Upper lobe of left lung (tissue), 4 donors: ENCODE data around the gene HOMER1.

Experiments used
- CTCF ChIP-seq, 6 experiments: fragments of 450-650 bp in 4 of 6; fragments of 200-600 bp in 2 of 6; sonication (generic) in 2 of 6; IDR thresholded peaks; one replicate each; pipeline ENCODE4 v1.5.1; 2016 to 2019; ENCODE audit warnings: antibody characterized with exemption in 6 of 6
- POLR2AphosphoS5 ChIP-seq, 2 donors: sonication (generic); formaldehyde crosslinking; IDR thresholded peaks; one replicate each; pipeline ENCODE4 v1.5.1; 2017; ENCODE audit warnings: antibody characterized with exemption in 2 of 2

GRCh38 chr5:79547429-79547822 is 33.5 kb upstream of the HOMER1 start:
- TF ChIP-seq POLR2AphosphoS5 (IDR thresholded peaks at IDR 0.05) (no peak), CTCF (IDR thresholded peaks at IDR 0.05) (no peak)
